Body of pancreas (tissue), 4 donors: ENCODE data around the gene C19orf25. TPM values are rescaled to one million over a fixed set of nuclear protein-coding genes. Genes with fewer than 3 reads are reported as not detected.

ENCODE experiments used
- ATAC-seq: fragments of 150-250 bp; one replicate; pipeline ENCODE4 v1.9.1; 2016
- DNase-seq, 4 donors: peaks; one replicate each; pipeline ENCODE4 v3.0.0-alpha.2; 2019
- H3K27ac ChIP-seq, 4 donors: fragments of 200-600 bp; sonication (generic); 1 replicate in 3 of 4; 2 replicates in 1 of 4; pipeline versions ENCODE4 v1.5.1 to v1.6.1; 2016 to 2019; ENCODE audit warnings: mild to moderate bottlenecking in 1 of 4, mixed read lengths in 1 of 4, moderate library complexity in 1 of 4
- H3K27me3 ChIP-seq, 2 donors: fragments of 200-600 bp; sonication (generic); one replicate each; pipeline ENCODE4 v1.6.0; 2016; ENCODE audit warnings: mild to moderate bottlenecking in 1 of 2
- H3K36me3 ChIP-seq, 2 donors: fragments of 200-600 bp; sonication (generic); replicated peaks in 1 of 2; 2 replicates each; pipeline ENCODE4 v1.5.1; 2016; ENCODE audit warnings: low read depth in 2 of 2; ENCODE audit not compliant: insufficient read depth in 1 of 2
- H3K4me1 ChIP-seq: fragments of 200-600 bp; sonication (generic); one replicate; pipeline ENCODE4 v1.6.0; 2016
- H3K4me3 ChIP-seq, 2 donors: fragments of 200-600 bp; sonication (generic); 1 replicate in 1 of 2; 2 replicates in 1 of 2; pipeline ENCODE4 v1.5.1; 2016 to 2019
- H3K9me3 ChIP-seq, 3 donors: fragments of 200-600 bp; sonication (generic); 1 replicate in 2 of 3; 2 replicates in 1 of 3; pipeline ENCODE4 v1.5.1; 2016
- POLR2A ChIP-seq, 3 donors: fragments of 450-650 bp; IDR thresholded peaks; one replicate each; pipeline ENCODE4 v1.6.1; 2016; ENCODE audit warnings: antibody characterized with exemption in 3 of 3, mild to moderate bottlenecking in 2 of 3
- WGBS, 2 donors: methylation state at CpG; one replicate each; pipeline ENCODE4 v1.1.5; 2017; 5-methylcytosine and 5-hydroxymethylcytosine counted together
- intact Hi-C: fragments of 100-400 bp; cut with DNase I; formaldehyde crosslinking; loops from one replicate; pipeline ENCODE4 v1.15.1; 2023
- total RNA-seq, 2 donors: library from RNA; depleted of rRNA; stranded (reverse); fragments of >200 nt; gene quantifications; one replicate each; pipeline ENCODE4 v1.1.0, GENCODE V29; 2016
- TF ChIP-seq, protein P1 (sequence below), 7 experiments: fragments of 450-650 bp in 4 of 7; fragments of 200-600 bp in 3 of 7; sonication (generic) in 3 of 7; IDR thresholded peaks; one replicate each; pipeline ENCODE4 v1.5.1; 2016 to 2019; ENCODE audit warnings: antibody characterized with exemption in 7 of 7

Gene C19orf25
- total RNA-seq, 2 donors from 2014 or later: 26.7 to 31.4 TPM

DNA sequence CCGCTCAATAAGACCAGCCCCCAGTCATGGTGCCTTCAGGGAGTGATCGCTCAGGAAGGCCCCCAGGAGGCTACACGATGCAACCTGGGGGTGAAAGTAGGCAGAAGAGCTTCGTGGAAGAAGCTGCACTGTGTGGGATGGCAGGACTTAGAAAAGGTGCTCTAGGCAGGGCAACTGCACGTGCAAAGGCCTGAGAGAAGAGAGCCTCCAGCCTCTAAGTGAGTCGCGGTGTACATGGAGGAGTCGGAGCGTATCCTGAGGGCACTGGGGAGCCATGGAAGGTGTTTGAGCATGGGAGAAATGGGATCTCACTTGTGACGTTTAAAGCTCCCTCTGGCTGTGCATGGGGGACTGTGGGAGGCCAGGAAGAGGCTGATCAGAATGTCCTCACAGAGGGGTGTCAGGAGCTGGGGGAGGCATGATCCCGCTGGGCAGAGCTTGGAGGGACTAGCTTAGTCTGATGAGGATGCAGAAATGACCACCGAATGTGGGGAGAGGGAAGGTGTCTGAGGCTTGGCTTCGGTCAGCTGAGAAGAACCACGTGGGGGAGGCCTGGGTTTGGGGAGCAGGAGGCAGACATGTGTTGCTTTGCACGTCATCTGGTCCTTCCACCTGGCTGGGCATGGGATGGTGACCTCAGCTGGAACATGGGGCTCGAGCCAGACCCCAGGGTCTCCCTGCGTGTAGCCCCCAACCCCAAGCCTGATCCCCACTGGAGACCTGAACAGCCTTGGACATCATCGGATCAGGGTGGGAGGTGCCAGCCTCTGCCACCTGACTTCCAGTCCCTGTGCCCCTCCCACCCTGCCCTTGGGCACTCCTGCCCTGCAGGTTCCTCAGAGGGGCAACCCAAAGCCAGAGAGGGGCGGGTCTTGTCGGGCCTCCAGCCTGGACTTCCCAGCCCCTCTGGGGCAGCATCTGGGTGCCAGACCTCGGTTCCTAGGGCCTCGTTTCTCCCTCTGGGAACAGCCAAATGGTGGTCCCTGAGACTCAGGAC, 28.0 kb downstream of the C19orf25 start:
- intact Hi-C loops: no loop called here
- TF ChIP-seq, protein P1, sequence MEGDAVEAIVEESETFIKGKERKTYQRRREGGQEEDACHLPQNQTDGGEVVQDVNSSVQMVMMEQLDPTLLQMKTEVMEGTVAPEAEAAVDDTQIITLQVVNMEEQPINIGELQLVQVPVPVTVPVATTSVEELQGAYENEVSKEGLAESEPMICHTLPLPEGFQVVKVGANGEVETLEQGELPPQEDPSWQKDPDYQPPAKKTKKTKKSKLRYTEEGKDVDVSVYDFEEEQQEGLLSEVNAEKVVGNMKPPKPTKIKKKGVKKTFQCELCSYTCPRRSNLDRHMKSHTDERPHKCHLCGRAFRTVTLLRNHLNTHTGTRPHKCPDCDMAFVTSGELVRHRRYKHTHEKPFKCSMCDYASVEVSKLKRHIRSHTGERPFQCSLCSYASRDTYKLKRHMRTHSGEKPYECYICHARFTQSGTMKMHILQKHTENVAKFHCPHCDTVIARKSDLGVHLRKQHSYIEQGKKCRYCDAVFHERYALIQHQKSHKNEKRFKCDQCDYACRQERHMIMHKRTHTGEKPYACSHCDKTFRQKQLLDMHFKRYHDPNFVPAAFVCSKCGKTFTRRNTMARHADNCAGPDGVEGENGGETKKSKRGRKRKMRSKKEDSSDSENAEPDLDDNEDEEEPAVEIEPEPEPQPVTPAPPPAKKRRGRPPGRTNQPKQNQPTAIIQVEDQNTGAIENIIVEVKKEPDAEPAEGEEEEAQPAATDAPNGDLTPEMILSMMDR (IDR thresholded peaks at IDR 0.05): no peak
- no peak for TF ChIP-seq POLR2A (IDR thresholded peaks at IDR 0.05)
- WGBS, 2 donors: 47 to 58% methylated on average over 15 to 22 of the region's 22 CpGs
- DNase-seq: no peak
- H3K36me3 ChIP-seq: no peaks in the 10 kb centered on the region
- H3K9me3 ChIP-seq: no peaks in the 10 kb centered on the region
- peaks cover 4 to 69% of the 10 kb centered on the region in 2 donors for H3K27me3 ChIP-seq
- no peak overlapping the region for H3K4me3 ChIP-seq
- peaks cover 42% of the 10 kb centered on the region for H3K4me1 ChIP-seq
- ATAC-seq: no peak
- H3K27ac ChIP-seq: no peak overlapping the region

DNA sequence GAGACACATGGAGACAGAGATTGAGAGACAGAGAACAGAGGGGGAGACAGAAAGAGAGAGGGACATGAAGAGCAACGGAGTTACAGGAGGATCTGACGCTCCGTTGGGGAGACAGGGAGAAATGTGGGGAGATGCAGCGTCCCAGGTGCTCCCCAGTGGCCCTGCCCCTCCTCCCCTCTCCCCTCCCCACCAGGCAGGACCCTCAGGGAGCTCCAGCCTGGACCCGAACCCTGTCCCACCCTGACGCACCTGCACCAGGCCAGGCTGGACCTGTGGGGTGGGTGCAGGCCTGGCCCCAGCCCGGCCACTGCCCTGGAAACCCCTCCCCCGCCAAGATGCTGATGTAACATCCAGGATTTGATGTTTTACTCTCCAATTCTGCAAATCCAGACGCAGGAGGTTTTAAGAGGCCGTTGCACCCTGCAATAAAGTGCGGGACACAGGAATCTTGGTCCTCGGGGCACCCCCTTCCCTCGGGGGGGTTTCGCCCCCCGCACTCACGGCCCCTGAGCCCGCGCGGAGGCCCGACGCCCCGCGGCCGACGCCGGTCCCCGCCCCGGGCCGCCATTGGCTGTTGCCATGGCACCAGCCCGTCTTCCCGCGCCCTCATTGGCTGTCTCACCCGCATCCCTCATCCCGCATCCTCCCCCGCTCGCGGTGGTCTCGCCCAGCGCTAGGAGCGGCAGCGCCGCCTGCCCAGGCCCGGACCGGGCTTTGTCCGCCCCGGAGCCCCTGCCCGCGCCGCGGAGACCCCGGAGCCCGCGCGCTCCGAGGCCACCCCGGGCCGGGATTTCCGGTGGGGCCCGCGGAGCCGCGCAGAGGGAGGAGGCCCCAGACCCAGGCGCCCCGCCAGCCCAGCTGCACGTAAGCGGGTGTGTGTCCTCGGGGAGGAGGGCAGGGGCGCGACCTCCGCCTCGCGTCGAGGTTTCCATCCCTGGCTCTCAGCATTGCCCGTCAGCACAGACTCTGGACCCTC, 29.3 kb downstream of the C19orf25 start, which contains the start of gene APC2:
APC2 (plus strand) TSS at position 655 of the 976 bp plus-strand sequence. CDS start 2,881 bp downstream, outside the sequence.
- no peak for TF ChIP-seq POLR2A (IDR thresholded peaks at IDR 0.05)
- TF ChIP-seq, protein P1 (IDR thresholded peaks at IDR 0.05): no peak
- intact Hi-C loops: no loop called here
- no peak within 1 kb of the TSS for H3K4me3 ChIP-seq
- DNase-seq: no peak
- ATAC-seq: no peak
- no peaks in the 10 kb centered on the region for H3K9me3 ChIP-seq
- WGBS, 2 donors: 4 to 38% methylated on average over 5 to 60 of the region's 74 CpGs
- H3K27me3 ChIP-seq: peaks cover 4 to 74% of the 10 kb centered on the region in 2 donors
- no peak within 1 kb of the TSS for H3K27ac ChIP-seq
- H3K4me1 ChIP-seq: peaks cover 42% of the 10 kb centered on the region
- H3K36me3 ChIP-seq: no peaks in the 10 kb centered on the region

DNA sequence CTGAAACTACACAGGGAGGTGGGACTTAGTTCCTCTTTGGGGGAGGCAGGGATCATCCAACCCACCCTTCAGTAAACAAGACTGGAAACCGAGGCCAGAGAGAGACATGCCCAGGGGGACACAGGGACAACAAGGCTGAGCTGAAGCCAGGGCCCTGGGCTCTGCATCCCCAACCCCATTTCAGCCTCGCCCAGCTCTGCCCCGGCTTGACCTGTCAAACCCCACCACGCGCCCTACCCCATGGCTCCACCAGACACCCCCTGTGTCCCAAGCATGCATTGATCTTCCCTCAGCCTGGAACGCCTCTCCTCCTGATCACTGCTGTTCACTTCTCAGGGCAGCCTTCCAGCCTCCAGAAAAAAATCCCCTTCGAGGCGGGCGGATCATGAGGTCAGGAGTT, 31.1 kb downstream of the C19orf25 start:
- H3K36me3 ChIP-seq: no peaks in the 10 kb centered on the region
- no peak overlapping the region for H3K4me3 ChIP-seq
- H3K4me1 ChIP-seq: peaks cover 31% of the 10 kb centered on the region
- H3K27ac ChIP-seq: no peak overlapping the region
- H3K27me3 ChIP-seq: peaks cover 4 to 67% of the 10 kb centered on the region in 2 donors
- DNase-seq (no peak), ATAC-seq (no peak)
- 70 to 74% methylated on average over 9 of the region's 9 CpGs for WGBS, 2 donors
- TF ChIP-seq POLR2A (IDR thresholded peaks at IDR 0.05): no peak
- TF ChIP-seq, protein P1 (IDR thresholded peaks at IDR 0.05): no peak
- intact Hi-C loops: no loop called here
- no peaks in the 10 kb centered on the region for H3K9me3 ChIP-seq

DNA sequence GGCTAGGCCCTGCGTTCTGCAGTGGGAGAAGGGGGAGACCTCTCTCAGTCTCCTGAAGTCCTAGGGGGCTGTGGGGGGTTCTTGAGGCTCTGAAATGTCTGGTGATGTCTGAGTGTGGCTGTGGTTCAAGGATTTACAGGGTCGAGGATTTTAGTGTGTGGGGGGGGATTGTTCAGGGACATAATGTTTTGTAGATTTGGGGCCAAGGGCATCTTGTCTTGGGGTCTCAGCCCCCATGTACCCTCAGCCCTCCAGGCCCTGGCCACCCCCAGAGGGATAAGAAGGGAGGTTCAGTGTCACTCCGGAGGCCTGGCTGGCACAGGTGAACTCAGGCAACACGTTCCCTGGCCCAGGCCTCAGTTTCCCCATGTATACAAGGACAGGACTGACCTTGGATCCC, 31.5 kb downstream of the C19orf25 start:
- H3K27ac ChIP-seq: no peak overlapping the region
- H3K36me3 ChIP-seq: no peaks in the 10 kb centered on the region
- 10 to 20% methylated on average over 2 to 4 of the region's 4 CpGs for WGBS, 2 donors
- no peak for ATAC-seq
- peaks cover 26% of the 10 kb centered on the region for H3K4me1 ChIP-seq
- intact Hi-C loops: no loop called here
- no peak overlapping the region for H3K4me3 ChIP-seq
- H3K9me3 ChIP-seq: no peaks in the 10 kb centered on the region
- TF ChIP-seq, protein P1 (IDR thresholded peaks at IDR 0.05): no peak
- no peak for TF ChIP-seq POLR2A (IDR thresholded peaks at IDR 0.05)
- no peak for DNase-seq
- peaks cover 4 to 62% of the 10 kb centered on the region in 2 donors for H3K27me3 ChIP-seq
